ENCODE data around the gene CNOT4.
A peak's percentile ranks its signal among the peaks of the same experiment; 100 is the strongest.
"Not testable (repeated sequence)": the region's sequence is repeated elsewhere in the genome, so short reads cannot be mapped to it uniquely, and the experiment has no call there.

Gene CNOT4

GRCh38 chr7:135364206-135364605 is 145.7 kb downstream of the CNOT4 start:
- DNase-seq = no peak

DNA sequence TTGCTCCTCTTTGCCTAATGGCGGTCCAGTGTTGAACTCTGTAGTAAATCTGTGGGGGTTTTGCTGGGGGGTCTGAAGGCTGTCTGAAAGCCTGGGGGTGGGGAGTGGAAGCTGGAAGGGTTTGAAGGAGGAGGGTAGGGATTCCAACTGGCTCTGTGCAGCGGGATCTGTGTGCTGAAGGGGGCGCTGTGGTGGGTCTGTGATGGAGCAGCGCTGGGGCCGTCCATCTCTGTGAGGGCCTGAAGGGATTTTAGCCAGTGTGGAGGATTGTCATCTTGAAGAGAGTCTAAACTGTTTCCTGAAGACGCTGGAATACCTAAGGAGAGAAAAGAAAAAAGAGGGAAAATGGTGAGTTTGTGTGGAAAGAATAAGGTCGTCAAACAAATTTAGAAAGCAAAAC is 147.0 kb downstream of the CNOT4 start:
- DNase-seq = no peak

GRCh38 chr7:135361788-135362187 is 148.1 kb downstream of the CNOT4 start:
- no peak for DNase-seq

- DNase-seq = no peak
Observed at GRCh38 chr7:135359615-135360014, 150.3 kb downstream of the CNOT4 start.

DNA sequence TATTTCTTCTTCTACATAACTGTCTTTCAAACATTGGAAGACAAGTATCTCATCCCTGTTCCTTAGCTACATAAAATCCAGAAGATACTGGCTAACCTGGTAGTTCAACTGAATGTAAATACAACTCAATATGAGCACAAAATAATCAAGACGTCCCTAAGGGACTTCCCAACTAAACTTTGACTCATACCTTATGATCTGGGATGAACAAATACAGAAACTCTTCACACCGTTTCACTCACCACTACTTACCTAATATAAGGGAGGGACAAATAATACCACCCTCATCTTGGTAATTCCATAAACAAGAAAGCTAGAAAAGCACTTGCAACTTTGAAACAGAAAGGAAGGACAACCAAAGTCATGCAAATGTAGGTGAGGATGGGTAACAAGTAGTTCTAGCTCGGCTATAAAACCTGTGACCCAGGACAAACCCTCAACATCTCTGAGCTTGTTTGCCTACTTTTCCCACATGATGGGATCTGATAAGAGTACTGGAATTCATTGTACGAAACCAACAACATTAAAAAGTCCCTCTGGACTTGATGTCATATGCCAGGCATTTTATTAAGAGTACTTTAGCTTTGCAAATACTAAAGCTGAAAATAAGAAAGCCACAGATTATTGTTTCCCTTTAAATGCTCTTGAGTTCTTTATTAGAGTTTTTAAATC is 154.4 kb downstream of the CNOT4 start:
- no peak for DNase-seq

DNA sequence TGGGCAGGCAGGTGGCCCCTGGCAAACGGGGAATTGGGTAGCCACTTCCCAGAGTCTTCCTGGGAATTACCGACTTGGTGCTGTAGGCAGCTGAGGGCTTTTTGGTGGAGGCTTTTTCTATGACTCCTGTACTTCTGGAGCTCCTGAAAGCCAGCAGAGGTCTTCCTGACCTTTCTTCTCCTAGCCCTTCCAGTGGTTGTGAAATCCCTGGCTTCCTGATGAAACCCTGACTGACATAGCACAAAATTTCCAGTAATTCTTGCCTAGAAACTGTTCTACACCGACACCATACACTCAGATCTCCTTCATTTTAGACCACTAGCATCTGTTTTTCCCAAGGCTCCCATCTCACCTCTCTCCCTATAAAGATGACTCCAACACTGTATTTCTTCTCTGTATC is 156.1 kb downstream of the CNOT4 start:
- no peak for DNase-seq

DNA sequence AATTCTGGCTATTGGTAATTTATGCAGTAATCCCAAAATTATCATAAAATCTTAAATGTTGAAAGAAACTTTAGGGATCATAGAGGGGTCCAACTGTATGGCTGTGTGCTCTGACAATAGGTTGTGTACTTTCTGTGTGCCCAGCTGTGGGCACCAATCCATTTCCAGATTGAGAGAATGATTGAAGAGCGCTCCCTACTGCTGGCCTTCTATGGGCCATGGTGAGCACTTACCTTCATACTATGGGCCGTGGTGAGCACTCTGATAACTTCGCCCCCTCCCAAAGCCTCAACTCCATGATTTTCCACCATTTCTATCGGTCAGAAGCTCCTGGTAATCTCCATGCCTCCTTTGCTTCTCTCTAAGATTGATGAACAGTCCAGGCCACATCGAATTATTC is 157.6 kb downstream of the CNOT4 start:
- DNase-seq = no peak

DNA sequence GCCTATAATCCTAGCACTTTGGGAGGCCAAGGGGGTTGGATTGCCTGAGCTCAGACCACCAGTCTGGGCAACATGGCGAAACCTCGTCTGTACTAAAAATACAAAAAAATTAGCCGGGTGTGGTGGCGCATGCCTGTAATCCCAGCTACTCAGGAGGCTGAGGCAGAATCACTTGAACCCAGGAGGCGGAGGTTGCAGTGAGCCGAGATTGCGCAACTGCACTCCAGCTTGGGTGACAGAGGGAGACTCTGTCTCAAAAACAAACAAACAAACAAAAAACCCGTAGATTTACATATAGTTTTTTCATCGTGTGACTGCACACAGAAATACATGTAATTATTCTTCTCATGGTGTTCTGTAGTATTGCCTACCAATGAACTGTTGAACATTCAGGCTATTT is 158.8 kb downstream of the CNOT4 start:
- DNase-seq = not testable (repeated sequence)

GRCh38 chr7:135349746-135350145 is 160.2 kb downstream of the CNOT4 start:
- DNase-seq = no peak

DNA sequence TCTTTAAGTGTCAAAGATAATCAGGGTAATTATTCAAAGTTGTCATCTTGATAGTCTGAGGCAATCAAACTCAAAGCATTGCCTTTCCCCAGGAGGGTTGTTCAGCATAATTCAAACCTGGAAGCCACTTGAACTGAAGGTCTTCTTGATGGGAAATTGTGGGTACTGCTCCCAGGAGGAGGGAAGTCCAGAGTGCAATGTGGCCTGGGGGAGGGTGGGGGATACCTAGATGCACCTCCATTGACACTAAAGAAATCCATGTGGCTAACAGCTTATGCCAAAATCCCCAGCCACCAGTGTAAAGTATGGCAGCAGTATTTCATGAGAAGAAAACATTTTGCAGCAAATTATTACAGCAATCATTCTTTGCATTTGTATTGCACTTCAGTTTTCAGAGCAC is 161.4 kb downstream of the CNOT4 start:
- no peak for DNase-seq

DNA sequence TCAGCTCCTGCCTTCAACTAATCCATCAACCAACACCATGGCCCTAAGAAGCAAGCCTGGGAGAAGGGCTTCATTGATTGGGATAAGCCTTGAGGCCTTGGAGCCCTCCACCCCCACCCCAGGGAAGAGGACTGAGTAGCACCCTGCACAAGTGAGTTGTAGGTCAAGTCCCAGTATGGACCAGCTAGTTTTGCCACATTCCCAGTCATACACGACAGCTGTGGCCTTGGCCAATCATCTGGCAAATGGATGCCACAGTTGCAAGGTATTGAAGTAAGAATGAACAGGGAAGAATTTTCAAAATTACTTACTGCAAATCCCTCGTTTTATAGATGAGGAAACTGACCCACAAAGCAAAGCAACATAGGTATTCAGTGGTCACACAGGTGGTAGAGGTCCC is 166.5 kb downstream of the CNOT4 start:
- DNase-seq = no peak

DNA sequence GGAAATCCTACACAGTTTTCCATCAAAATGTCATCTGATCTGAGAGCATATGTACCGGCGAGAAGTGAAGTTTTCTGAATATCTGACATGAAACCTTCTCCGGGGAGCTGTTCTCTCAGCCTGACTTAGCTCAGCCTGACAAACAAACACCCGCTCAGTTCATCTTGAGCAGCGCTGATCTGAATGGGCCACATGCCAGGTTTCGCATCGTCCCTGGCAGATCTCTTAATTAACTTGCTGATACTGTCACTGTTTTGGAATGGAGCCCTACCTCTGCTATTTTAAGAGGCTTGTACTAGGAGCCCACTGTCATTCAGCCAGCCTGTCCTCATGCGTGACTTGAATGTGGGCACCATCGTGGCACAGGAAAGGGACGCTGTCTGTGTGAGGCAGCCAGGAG is 167.0 kb downstream of the CNOT4 start:
- no peak for DNase-seq

GRCh38 chr7:135341049-135341448 is 168.9 kb downstream of the CNOT4 start:
- DNase-seq = no peak

GRCh38 chr7:135337977-135338550 is 171.8 kb downstream of the CNOT4 start:
- no peak for DNase-seq

- no peak for DNase-seq
Observed at GRCh38 chr7:135337506-135337905, 172.4 kb downstream of the CNOT4 start.

DNA sequence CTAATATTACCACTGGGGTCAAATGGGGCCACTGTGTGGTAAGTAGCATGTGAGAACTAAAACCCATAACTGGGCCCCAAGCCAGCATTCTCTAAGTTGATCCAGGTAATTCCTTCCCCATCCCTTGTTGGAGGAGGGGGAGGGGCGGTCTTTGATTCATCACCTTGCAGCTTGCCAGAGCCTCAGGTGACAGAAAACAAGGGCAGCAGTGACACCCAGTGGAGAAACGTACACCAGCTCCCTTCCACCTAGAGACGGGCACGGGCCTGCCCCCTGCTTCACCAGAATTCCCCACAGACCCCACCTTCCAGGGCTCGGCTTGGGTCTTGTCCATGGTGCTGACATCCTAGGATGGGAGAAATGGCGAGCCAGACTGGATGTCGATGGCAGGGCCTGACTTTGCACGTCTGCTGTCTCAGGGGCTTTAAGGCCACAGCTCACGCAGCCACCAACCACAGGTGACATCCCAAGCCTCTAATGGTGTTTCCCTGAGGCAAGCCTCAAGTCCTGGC is 174.2 kb downstream of the CNOT4 start:
- DNase-seq = peak; percentile 58

GRCh38 chr7:135334830-135335543 is 174.9 kb downstream of the CNOT4 start:
- DNase-seq = no peak

DNA sequence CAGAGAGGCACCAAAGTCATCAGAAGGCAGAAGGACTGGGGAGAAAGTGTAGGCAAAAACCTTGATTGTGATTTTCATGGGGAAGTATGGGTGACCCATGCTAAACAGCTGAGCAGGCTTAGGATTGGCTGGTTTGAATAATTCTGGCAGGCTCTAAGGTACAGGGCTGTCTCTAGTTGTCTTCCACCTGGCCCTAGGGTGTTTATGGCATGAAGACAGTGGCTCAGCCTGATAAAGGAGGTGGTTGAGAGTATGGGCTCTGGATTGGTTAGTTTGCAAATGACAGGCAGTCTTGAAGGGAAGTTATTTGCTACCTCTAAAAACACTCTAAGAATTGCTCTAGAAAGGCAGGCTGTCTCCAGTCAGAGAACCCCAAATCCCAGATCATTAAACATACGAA is 176.0 kb downstream of the CNOT4 start:
- no peak for DNase-seq

- DNase-seq = no peak
Observed at GRCh38 chr7:135333200-135333599, 176.7 kb downstream of the CNOT4 start.

- DNase-seq = no peak
Observed at GRCh38 chr7:135330088-135330487, 179.8 kb downstream of the CNOT4 start.

GRCh38 chr7:135328526-135328925 is 181.4 kb downstream of the CNOT4 start:
- no peak for DNase-seq

- no peak for DNase-seq
Observed at GRCh38 chr7:135328053-135328452, 181.8 kb downstream of the CNOT4 start.

- no peak for DNase-seq
Observed at GRCh38 chr7:135327458-135327857, 182.4 kb downstream of the CNOT4 start.

Data from right kidney (tissue), 1 donor.